GM18508 (cell line): ENCODE results near the gene TOP3B.
"Not testable (repeated sequence)": the region's sequence is repeated elsewhere in the genome, so short reads cannot be mapped to it uniquely, and the experiment has no call there.

Experiments
- ATAC-seq: cut with Tn5 transposase; IDR thresholded peaks from one replicate; pipeline ENCODE4 v1.9.1; 2021; ENCODE audit warnings: moderate number of reproducible peaks; ENCODE audit not compliant: insufficient read depth, unreplicated experiment

TOP3B gene

DNA sequence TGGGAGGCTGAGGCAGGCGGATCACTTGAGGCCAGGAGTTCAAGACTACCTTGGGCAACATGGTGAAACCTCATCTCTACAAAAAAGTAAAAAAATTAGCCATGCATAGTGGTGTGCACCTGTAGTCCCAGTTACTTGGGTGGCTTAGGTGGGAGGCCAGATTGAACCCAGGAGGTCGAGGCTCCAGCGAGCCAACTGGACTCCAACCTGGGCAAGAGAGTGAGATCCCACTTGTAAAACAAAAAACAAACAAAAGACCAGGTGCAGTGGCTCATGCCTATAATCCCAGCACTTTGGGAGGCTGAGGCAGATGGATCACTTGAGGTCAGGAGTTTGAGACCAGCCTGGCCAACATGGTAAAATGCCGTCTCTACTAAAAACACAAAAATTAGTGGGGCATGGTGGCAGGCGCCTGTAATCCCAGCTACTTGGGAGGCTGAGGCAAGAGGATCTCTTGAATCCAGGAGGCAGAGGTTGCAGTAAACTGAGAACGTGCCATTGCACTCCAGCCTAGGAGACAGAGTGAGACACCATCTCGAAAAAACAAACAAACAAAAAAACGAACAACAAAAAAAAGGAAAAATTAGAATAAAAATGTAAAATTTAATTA, 68.4 kb downstream of the TOP3B start:
- not testable (repeated sequence) for ATAC-seq

DNA sequence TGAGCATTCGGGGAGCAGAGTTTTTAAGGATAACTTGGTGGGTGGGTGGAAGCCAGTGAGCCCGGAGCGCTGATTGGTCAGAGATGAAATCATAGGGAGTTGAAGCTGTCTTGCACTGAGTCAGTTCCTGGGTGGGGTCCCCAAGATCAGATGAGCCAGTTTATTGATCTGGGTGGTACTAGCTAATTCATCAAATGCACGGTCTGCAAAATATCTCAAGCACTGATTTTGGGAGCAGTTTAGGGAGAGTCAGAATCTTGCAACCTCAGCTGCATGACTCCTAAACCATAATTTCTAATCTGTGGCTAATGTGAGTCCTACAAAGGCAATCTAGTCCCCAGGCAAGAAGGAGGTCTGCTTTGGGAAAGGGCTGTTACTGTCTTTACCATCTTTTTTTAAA, 72.2 kb downstream of the TOP3B start:
- ATAC-seq, result not testable (repeated sequence)

GRCh38 chr22:21909871-21910270, 72.7 kb downstream of the TOP3B start:
- ATAC-seq, result no peak

DNA sequence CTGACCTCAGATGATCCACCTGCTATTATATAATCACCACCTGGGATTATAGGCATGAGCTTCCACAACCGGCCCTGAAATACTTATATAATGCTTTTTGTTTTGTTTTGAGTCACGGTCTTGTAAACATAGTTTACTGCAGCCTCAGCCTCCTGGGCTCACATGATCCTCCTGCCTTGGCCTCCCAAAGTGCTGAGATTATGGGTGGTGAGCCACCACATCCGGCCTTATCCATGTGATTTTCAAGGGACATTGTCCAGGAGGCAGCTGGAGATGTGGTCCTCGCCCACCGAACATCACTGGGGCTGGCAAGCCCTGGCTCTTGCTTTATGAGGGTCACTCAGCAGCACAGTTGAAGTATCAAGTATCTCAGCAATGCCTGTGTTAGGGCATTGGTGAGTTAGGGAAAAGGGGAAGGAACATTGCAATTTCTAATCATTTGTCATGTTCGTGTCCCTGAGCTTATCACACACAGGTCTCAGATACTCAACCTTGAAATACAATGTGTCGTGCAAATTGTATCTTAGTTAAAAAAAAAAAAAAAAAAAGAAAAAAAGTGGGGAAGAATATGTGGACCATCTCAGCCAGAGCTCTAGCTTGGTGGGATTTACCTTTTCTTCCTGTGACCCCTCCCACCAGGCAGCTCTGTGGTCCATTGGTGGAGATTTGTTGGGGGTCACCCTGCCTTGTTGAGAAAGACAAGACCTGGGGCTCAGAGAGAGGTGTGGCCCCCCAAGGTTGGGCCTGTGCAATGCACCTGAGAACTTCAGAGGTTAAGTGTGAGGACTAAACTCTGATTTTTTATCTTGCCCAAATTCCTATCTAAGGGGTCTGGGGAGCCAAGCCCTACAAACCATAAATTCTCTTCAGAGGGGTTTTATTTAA, 74.7 kb downstream of the TOP3B start:
- no peak for ATAC-seq
